ENCODE measurements around the gene UBE3B.

UBE3B gene

GRCh38 chr12:109475993-109476806 is 1.2 kb upstream of the UBE3B start:
- DNase-seq (ENCODE audit: low spot score) = peak; percentile 27

DNA sequence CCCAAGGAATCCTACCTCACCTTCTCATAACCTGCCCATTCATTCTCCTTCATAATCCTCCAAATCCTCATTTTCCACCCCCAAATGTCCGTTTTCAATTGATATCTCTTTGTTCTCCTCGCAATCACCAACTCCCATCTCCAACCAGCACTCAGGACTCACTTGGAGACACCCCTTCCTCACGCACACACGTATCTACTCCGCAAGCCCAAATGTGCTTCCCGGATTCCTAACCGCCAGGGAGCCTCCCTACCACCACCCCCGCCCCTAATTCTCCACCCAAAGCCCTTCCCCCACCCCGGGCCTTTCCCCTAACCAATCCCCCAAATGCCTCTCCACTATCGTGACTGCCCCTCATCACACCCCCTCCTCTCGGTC is 638 bp upstream of the UBE3B start:
- no peak for DNase-seq (ENCODE audit: low spot score)

- DNase-seq (ENCODE audit: low spot score) = no peak
These were observed 505 bp downstream of the UBE3B start for GRCh38 chr12:109477963-109478315.

GRCh38 chr12:109479761-109480160 is 2.3 kb downstream of the UBE3B start:
- DNase-seq (ENCODE audit: low spot score) = no peak

GRCh38 chr12:109480356-109480755 is 2.9 kb downstream of the UBE3B start:
- DNase-seq (ENCODE audit: low spot score) = no peak

GRCh38 chr12:109481863-109482262 is 4.4 kb downstream of the UBE3B start:
- DNase-seq (ENCODE audit: low spot score) = no peak

GRCh38 chr12:109482491-109482890 is 5.1 kb downstream of the UBE3B start:
- DNase-seq (ENCODE audit: low spot score) = no peak

DNA sequence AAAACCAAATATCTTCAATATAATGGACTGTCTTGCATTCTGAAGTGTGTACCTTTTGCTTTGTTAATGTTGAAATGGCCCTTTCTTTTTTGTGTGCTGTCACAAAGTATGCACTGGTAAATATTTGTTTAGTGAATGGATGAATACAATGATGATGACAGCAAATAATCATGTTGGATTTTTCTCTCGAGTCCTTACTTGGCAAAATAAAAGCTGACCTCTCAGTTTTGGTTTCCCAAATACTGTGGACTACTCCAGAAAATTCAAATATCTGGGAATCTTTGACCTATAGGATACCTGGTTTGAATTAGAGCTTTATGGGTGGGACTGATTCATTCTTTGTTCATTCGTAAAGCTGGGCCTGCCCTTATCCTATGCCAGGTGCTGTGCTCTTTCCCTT is 5.5 kb downstream of the UBE3B start:
- DNase-seq (ENCODE audit: low spot score) = no peak

DNA sequence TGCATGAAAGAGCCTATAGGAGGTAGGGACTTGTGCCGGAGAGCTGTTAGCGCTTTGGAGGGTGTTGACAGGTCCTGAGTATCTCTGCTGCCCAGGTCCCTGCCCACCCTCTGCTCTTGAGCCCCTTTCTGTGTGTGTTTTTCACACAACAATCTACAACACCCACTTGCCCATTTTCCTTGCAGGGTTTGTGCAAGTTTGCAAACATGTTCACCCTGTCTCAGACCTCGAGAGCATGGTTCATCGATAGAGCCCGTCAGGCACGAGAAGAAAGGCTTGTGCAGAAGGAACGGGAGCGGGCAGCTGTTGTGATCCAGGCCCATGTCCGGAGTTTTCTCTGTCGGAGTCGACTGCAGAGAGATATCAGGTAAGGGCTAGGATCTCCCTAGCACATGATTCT is 5.9 kb downstream of the UBE3B start:
- DNase-seq (ENCODE audit: low spot score) = no peak

GRCh38 chr12:109485201-109485600 is 7.8 kb downstream of the UBE3B start:
- no peak for DNase-seq (ENCODE audit: low spot score)

DNA sequence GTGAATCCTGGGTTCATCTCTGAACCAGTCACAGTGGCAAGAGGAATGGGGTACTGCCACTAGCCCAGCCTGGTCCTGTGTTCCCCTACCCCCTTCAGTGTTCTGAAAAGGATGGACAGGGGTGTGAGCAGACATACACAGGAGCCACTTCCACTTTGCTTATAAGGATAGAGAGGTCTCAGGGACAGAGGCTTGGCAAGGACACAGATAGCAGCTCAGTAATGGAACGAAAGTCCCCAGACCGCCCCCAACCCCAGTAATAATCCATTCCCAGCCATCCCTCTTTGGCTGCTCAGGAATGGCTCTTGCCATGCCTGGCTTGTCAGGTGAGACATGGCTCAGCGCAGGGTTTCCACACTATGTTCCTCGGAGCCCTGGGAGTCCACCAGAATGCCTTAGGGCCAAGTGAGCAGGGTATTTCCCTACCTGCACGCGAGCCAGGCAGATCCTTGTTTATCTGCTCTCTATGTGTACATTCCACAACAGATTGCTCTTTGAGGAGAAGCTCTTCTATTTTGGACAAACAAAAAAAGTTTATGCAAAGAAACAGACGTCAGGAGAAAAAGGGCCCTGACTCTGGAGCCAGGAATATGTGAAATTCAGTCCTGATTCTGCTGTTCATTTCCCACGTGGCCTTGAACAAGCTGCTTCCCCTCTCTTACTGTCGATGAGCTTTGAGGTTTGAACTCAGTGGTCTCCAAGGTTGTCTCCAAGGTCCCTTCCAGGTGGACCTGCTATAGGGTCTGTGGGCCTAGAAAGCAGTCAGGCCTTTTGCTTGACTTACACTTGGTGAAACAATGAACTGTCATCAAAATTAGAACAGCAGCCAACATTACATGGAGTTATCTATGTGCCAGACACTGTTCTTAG is 10.0 kb downstream of the UBE3B start:
- DNase-seq (ENCODE audit: low spot score) = no peak

- no peak for DNase-seq (ENCODE audit: low spot score)
These were observed 10.7 kb downstream of the UBE3B start for GRCh38 chr12:109488051-109488665.

DNA sequence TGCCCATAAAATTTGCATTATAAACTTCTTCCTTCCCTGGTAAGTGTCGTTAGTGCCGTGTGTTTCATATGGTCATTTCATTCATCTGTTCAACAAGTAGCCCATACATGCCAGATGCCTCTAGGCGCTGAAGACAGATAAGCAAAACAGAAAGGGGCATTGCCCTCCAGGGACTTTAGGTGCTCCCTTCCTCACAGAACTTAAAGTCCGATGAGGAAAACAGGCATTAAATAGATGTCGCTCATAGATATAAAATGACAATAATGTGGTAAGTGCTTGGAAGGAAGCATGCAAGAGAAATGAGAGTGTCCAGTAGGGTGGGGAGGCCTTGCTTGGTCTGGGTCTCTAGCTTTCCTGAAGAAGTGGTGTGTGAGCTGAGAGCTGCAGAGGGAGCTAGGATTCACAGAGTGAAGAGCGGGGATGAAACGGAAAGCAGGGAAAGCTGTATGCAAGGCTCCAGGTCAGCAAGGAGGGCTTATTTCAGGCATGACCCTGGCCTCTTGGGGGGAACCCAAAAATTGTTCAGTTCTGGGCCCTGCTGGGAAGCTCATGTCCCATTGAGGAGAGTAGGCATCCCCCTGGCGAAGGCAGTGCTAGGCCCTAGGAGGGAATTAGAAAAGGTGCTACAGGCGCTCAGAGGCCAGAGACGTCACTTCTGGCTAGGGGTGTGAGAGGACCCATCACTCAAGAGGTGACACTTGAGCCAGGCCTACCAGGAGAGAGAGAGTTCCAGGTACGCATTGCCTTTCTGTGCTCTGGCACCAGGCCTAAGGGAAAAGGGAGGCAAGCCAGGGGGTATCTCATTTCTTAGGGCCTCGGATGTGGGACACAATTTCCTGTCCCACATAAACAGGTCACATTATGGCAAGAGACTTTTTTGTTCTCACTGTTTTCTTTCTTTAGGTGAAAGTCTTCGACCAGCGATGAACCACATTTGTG is 11.9 kb downstream of the UBE3B start:
- no peak for DNase-seq (ENCODE audit: low spot score)

DNA sequence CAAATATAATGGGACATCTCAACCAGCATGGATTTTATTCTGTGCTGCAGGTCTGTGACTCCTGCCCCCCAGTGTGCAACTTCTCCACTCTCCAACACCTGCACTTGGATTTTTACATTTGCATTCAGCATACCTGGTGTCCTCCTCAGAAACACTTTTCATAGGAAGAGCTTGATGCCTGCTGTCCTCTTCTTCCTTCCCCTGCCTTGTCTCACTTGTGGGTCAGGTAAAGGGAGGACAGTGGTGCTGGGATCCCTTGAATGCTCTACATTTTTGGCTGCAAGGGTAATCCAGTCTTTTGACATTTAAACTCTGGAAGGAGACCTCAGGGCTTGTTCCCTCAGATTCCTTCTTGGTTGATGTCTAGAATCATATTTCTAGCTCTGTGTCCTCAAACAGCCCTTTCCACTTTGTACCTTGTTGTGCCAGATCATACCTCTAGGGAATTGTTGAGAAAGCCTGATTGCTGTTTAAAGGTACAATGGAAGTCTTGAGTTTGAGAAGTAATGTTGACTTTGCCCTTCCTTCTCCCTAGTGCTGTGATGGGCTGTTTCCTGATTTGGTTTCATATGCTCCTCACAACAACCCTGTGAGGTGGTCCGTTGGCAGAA is 12.6 kb downstream of the UBE3B start:
- DNase-seq (ENCODE audit: low spot score) = no peak

DNA sequence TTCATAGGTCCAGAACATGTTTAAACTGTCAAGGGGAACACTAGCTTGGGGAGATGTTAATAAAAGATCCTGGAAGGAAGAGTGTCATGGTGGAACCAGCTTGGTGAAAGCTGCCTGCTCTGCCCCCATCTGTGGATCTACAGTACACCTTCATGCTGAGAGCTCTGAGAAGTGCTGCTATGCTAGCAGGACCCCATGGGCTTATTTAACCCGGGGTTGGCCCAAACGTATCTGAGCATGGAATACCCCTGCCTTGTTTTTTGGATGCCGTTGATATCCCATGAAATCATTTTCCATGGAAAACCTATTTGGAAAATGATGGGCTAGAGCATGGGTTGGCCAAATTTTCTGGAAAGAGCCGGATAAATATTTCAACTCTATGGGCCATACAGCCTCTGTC is 14.2 kb downstream of the UBE3B start:
- no peak for DNase-seq (ENCODE audit: low spot score)

DNA sequence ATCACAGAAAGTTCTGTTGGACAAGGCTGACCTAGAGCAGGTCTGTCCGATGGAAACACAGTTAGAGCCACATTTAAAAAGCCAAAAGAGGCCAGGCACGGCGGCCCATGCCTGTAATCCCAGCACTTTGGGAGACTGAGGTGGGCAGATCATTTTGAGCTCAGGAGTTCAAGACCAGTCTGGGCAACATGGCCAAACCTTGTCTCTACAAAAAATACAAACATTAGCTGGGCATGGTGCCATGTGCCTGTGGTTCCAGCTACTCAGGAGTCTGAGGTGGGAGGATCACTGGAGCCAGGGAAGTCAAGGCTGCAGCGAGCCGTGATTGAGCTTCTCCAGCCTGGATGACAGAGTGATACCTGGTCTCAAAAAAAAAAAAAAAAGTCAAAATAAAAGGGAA is 14.9 kb downstream of the UBE3B start:
- DNase-seq (ENCODE audit: low spot score) = no peak

- no peak for DNase-seq (ENCODE audit: low spot score)
These were observed 15.7 kb downstream of the UBE3B start for GRCh38 chr12:109493090-109493489.

GRCh38 chr12:109493938-109494337 is 16.5 kb downstream of the UBE3B start:
- no peak for DNase-seq (ENCODE audit: low spot score)

- DNase-seq (ENCODE audit: low spot score) = no peak
These were observed 17.0 kb downstream of the UBE3B start for GRCh38 chr12:109494348-109494881.

DNA sequence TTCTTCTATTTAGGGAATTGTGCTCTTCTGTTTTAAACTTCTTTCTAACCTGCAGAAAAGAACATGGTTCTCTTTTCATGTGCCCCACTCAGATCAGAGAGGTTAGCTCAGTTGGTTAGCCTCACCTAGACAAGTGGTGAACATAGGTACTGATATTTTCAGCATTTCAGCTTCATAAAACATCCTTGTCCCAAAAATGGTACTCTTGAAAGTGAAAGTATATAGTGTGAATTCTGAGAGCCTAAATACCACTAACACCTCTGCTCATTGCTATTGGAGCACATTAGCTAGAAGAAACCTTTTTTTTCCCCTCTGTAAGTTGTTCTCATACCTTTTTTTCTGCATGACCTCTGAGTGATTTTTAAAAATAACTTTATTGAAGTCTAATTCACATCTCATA is 17.6 kb downstream of the UBE3B start:
- DNase-seq (ENCODE audit: low spot score) = no peak

- DNase-seq (ENCODE audit: low spot score) = no peak
These were observed 18.9 kb downstream of the UBE3B start for GRCh38 chr12:109496306-109496705.

Data from AG08395 (cell line).